Kidney (tissue), 14 donors: ENCODE measurements around the gene LRWD1. TPM values are rescaled to one million over a fixed set of nuclear protein-coding genes. Genes with fewer than 3 reads are reported as not detected.
A peak's percentile ranks its signal among the peaks of the same experiment; 100 is the strongest.

ENCODE experiments used
- DNase-seq, 5 donors: peaks; one replicate each; pipeline ENCODE4 v3.0.0-alpha.2; 2013 to 2020
- FAIRE-seq: peaks from 2 replicates; lab custom pipeline; 2012; peaks lifted over from hg19 to GRCh38; lab: Jason Lieb, UNC
- H3K27ac ChIP-seq, 2 donors: one replicate each; pipeline ENCODE4 v1.7.0; 2013; ENCODE audit warnings: low read depth in 2 of 2, low read length in 2 of 2, inconsistent platforms in 1 of 2
- H3K27me3 ChIP-seq: one replicate; pipeline ENCODE4 v1.7.1; 2013; ENCODE audit warnings: low read length, inconsistent platforms; ENCODE audit not compliant: control insufficient read depth, insufficient read depth
- H3K36me3 ChIP-seq, 3 donors: one replicate each; pipeline versions ENCODE4 v1.7.0 to v1.7.1; 2013; ENCODE audit warnings: low read length in 3 of 3, control low read depth in 1 of 3, inconsistent platforms in 1 of 3; ENCODE audit not compliant: insufficient read depth in 3 of 3, control insufficient read depth in 2 of 3
- H3K4me1 ChIP-seq, 3 donors: one replicate each; pipeline versions ENCODE4 v1.7.0 to v1.7.1; 2013; ENCODE audit warnings: low read length in 3 of 3, inconsistent platforms in 1 of 3, low read depth in 1 of 3; ENCODE audit not compliant: control insufficient read depth in 2 of 3, insufficient read depth in 2 of 3
- H3K4me3 ChIP-seq, 3 donors: one replicate each; pipeline versions ENCODE4 v1.7.0 to v1.8.1; 2013; ENCODE audit warnings: low read length in 3 of 3, control low read depth in 1 of 3, inconsistent platforms in 1 of 3
- H3K9ac ChIP-seq, 3 donors: one replicate each; pipeline versions ENCODE4 v1.7.0 to v1.7.1; 2013; ENCODE audit warnings: low read length in 3 of 3, control low read depth in 1 of 3, inconsistent platforms in 1 of 3
- H3K9me3 ChIP-seq, 3 donors: one replicate each; pipeline versions ENCODE4 v1.7.0 to v1.7.1; 2013; ENCODE audit warnings: low read length in 3 of 3, control low read depth in 1 of 3, inconsistent platforms in 1 of 3; ENCODE audit not compliant: control insufficient read depth in 2 of 3, insufficient read depth in 1 of 3
- CTCF ChIP-seq: IDR thresholded peaks from 3 replicates; pipeline ENCODE4 v1.5.1; 2012; ENCODE audit warnings: mild to moderate bottlenecking, moderate library complexity, borderline replicate concordance; ENCODE audit not compliant: insufficient read depth; ENCODE audit errors: extremely low read depth
- intact Hi-C: fragments of 100-400 bp; cut with DNase I; formaldehyde crosslinking; loops from one replicate; pipeline ENCODE4 v1.11.1; 2022
- polyA plus RNA-seq: library from polyadenylated mRNA; stranded (reverse); fragments of 350-450 nt; fragmentation: Illumina TruSeq; extraction: RNeasy Lipid Tissue Mini Kit (QIAGEN cat#74804); gene quantifications from one replicate; pipeline ENCODE4 v1.2.3, GENCODE V29; 2014; ENCODE audit warnings: low read depth, low replicate concordance; ENCODE audit not compliant: insufficient read depth
- total RNA-seq: library from RNA; stranded (reverse); fragmentation: NEBNext Ultra II Directional; extraction: Animal tissue kit (Norgen Biotek cat#: 25700); gene quantifications from one replicate; pipeline ENCODE4 v1.2.1, GENCODE V29; 2021
- donor health status: control.
- donor health status: control.
- donor health status: control.
- donor health status: control.
- donor health status: control.
- donor health status: DM: yes; HTN: yes; CAD: no.
- donor health status: Normal renal cell carcinoma (clear cell type).

LRWD1 gene
- total and polyA plus RNA-seq, 2 donors from 2014 or later: 14.0 to 14.1 TPM

GRCh38 chr7:102455596-102455995, 9.2 kb upstream of the LRWD1 start:
- H3K9me3 ChIP-seq: no peaks in the 10 kb centered on the region
- DNase-seq (no peak), FAIRE-seq (no peak)
- H3K9ac ChIP-seq: no peak overlapping the region
- no peaks in the 10 kb centered on the region for H3K27me3 ChIP-seq
- intact Hi-C loops: no loop called here
- no peak overlapping the region for H3K4me3 ChIP-seq
- H3K4me1 ChIP-seq: peaks cover 0 to 2% (median 0%) of the 10 kb centered on the region in 3 donors
- TF ChIP-seq CTCF: no peak
- no peak overlapping the region for H3K27ac ChIP-seq
- peaks cover 0 to 7% (median 7%) of the 10 kb centered on the region in 3 donors for H3K36me3 ChIP-seq

- Histone ChIP-seq H3K9ac (no peak overlapping the region), H3K27me3 (no peaks in the 10 kb centered on the region), H3K4me1 (peaks cover 0 to under 1% (median 0%) of the 10 kb centered on the region in 3 donors), H3K4me3 (no peak overlapping the region), H3K27ac (no peak overlapping the region), H3K9me3 (no peaks in the 10 kb centered on the region), H3K36me3 (peaks cover 0 to 7% (median 7%) of the 10 kb centered on the region in 3 donors)
- intact Hi-C loops: no loop called here
- DNase-seq (peak in 2 of 5 donors; percentile 18 to 32), FAIRE-seq (no peak)
- TF ChIP-seq CTCF: no peak
Observed at GRCh38 chr7:102456327-102456726, 8.5 kb upstream of the LRWD1 start.

GRCh38 chr7:102457352-102457924, 7.3 kb upstream of the LRWD1 start:
- Histone ChIP-seq H3K9me3 (no peaks in the 10 kb centered on the region), H3K27ac (no peak overlapping the region), H3K9ac (no peak overlapping the region), H3K4me1 (no peaks in the 10 kb centered on the region), H3K4me3 (no peak overlapping the region), H3K27me3 (no peaks in the 10 kb centered on the region), H3K36me3 (peaks cover 0 to 7% (median 7%) of the 10 kb centered on the region in 3 donors)
- no peak for TF ChIP-seq CTCF
- DNase-seq (peak in 1 of 5 donors; percentile 74), FAIRE-seq (no peak)
- intact Hi-C loops: no loop called here
